HL-60 (cell line): ENCODE results near the gene MYO3B.

Experiments
- DNase-seq, 2 experiments: peaks; one replicate each; pipeline ENCODE4 v3.0.0-alpha.2; 2010 to 2020; ENCODE audit warnings: low read depth in 1 of 2, low spot score in 1 of 2
- H3K27ac ChIP-seq: fragments of 250-450 bp; sonication (Bioruptor Pico); replicated peaks from 2 replicates; pipeline ENCODE4 v1.5.1; 2020; ENCODE audit warnings: mild to moderate bottlenecking, moderate library complexity
- H3K27me3 ChIP-seq: fragments of 250-450 bp; sonication (Bioruptor Pico); 2 replicates; pipeline ENCODE4 v1.5.1; 2021; ENCODE audit warnings: mild to moderate bottlenecking, moderate library complexity; ENCODE audit not compliant: insufficient read depth, poor library complexity, severe bottlenecking
- H3K4me3 ChIP-seq: replicated peaks from 2 replicates; pipeline ENCODE4 v1.5.1; 2011; ENCODE audit warnings: mild to moderate bottlenecking, control low read depth, low read length; ENCODE audit not compliant: insufficient read depth
- GABPA ChIP-seq: IDR thresholded peaks from 2 replicates; pipeline ENCODE4 v1.6.1; 2012; ENCODE audit warnings: low read depth
- POLR2AphosphoS5 ChIP-seq: IDR thresholded peaks from 2 replicates; pipeline ENCODE4 v1.6.1; 2012; ENCODE audit warnings: low read depth
- REST ChIP-seq: IDR thresholded peaks from 2 replicates; pipeline ENCODE4 v1.6.1; 2012; ENCODE audit warnings: low read depth; ENCODE audit not compliant: insufficient replicate concordance
- SPI1 ChIP-seq: IDR thresholded peaks from 2 replicates; pipeline ENCODE4 v1.6.1; 2012; ENCODE audit warnings: low read depth, mild to moderate bottlenecking, borderline replicate concordance
- TF ChIP-seq, protein P1 (sequence below): IDR thresholded peaks from one replicate; pipeline ENCODE4 v1.5.1; 2011; ENCODE audit warnings: low read length, control low read depth, inconsistent platforms; ENCODE audit not compliant: insufficient read depth

Gene MYO3B

GRCh38 chr2:170409164-170409535 is 231.2 kb downstream of the MYO3B start:
- peak; percentile 35 to 72 for DNase-seq
- TF ChIP-seq GABPA (0 out of 2 replicates have a peak, but pooled peaks have one; percentile 29), REST (no peak), POLR2AphosphoS5 (no peak), SPI1 (peak; percentile 16; the same call in 1 of the 2 replicates)
- TF ChIP-seq, protein P1, sequence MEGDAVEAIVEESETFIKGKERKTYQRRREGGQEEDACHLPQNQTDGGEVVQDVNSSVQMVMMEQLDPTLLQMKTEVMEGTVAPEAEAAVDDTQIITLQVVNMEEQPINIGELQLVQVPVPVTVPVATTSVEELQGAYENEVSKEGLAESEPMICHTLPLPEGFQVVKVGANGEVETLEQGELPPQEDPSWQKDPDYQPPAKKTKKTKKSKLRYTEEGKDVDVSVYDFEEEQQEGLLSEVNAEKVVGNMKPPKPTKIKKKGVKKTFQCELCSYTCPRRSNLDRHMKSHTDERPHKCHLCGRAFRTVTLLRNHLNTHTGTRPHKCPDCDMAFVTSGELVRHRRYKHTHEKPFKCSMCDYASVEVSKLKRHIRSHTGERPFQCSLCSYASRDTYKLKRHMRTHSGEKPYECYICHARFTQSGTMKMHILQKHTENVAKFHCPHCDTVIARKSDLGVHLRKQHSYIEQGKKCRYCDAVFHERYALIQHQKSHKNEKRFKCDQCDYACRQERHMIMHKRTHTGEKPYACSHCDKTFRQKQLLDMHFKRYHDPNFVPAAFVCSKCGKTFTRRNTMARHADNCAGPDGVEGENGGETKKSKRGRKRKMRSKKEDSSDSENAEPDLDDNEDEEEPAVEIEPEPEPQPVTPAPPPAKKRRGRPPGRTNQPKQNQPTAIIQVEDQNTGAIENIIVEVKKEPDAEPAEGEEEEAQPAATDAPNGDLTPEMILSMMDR, result peak; percentile 58
- H3K4me3 ChIP-seq, result no peak overlapping the region
- peaks cover 3% of the 10 kb centered on the region for H3K27me3 ChIP-seq
- H3K27ac ChIP-seq, result no peak overlapping the region

GRCh38 chr2:170411660-170412059 is 233.7 kb downstream of the MYO3B start:
- Histone ChIP-seq H3K4me3 (no peak overlapping the region), H3K27me3 (peaks cover 6% of the 10 kb centered on the region), H3K27ac (no peak overlapping the region)
- no peak for DNase-seq
- TF ChIP-seq SPI1, result no peak
- TF ChIP-seq, protein P1, result no peak
- TF ChIP-seq POLR2AphosphoS5, result no peak
- no peak for TF ChIP-seq GABPA
- no peak for TF ChIP-seq REST

DNA sequence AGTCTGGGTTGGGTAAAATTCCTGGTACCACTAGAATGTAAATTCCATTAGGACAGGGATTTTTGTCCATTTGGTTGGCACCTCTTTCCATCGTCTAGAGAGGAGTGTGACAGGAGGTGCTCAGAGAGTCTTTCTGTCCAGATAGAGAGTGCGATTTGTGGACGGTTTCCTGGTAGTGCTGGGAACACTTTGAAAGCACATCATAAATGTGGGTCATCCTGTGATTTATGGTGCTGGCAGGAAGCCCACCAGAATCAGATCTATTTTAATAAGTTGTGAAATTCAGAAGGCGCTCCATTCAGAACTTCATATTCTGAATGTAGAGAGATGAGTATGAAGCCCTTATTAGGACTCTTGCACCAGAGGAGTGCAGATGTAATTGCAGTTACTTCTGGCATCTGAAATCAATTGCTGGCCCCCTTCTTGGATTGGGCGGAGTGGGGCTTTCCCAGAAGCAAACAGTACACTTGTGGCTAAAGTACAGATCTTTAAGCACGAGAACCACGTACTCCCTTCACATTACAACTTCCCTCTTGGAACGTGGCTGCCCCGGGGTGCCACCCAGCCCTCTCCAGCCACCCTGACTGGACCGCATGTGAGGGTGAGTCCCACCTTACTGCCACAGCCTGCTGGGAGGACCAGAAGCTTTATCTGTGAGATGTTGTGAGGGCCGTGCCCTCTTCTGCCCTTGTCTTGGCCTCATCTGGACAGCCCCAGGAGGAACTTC is 243.2 kb downstream of the MYO3B start:
- TF ChIP-seq GABPA (no peak), REST (no peak), SPI1 (no peak), POLR2AphosphoS5 (no peak)
- TF ChIP-seq, protein P1, result no peak
- H3K4me3 ChIP-seq, result no peak overlapping the region
- H3K27ac ChIP-seq, result no peak overlapping the region
- no peak for DNase-seq
- no peaks in the 10 kb centered on the region for H3K27me3 ChIP-seq
